Trophoblast cell (in vitro differentiated cells and primary cell): ENCODE results near the gene SPDYE6.
A peak's percentile ranks its signal among the peaks of the same experiment; 100 is the strongest.
"Not testable (repeated sequence)": the region's sequence is repeated elsewhere in the genome, so short reads cannot be mapped to it uniquely, and the experiment has no call there.

ENCODE experiments used
- DNase-seq, 2 donors: peaks; one replicate each; pipeline ENCODE4 v3.0.0-alpha.2; 2016
- H2AFZ ChIP-seq: 2 replicates; pipeline ENCODE4 v1.6.1; 2013; ENCODE audit warnings: low read length, moderate library complexity, mild to moderate bottlenecking; ENCODE audit not compliant: insufficient read depth, poor library complexity
- H2AK5ac ChIP-seq: 2 replicates; pipeline ENCODE4 v1.6.1; 2013; ENCODE audit warnings: mild to moderate bottlenecking, low read length
- H2BK120ac ChIP-seq: 2 replicates; pipeline ENCODE4 v1.6.1; 2013; ENCODE audit warnings: low read length, mild to moderate bottlenecking, moderate library complexity; ENCODE audit not compliant: insufficient read depth, poor library complexity
- H2BK12ac ChIP-seq: 2 replicates; pipeline ENCODE4 v1.6.1; 2013; ENCODE audit warnings: mild to moderate bottlenecking, low read length, moderate library complexity
- H2BK5ac ChIP-seq: 2 replicates; pipeline ENCODE4 v1.6.1; 2013; ENCODE audit warnings: low read length, low read depth, moderate library complexity, mild to moderate bottlenecking; ENCODE audit not compliant: poor library complexity
- H3K14ac ChIP-seq: 2 replicates; pipeline ENCODE4 v1.6.1; 2013; ENCODE audit warnings: mild to moderate bottlenecking, low read length
- H3K18ac ChIP-seq: 2 replicates; pipeline ENCODE4 v1.6.1; 2013; ENCODE audit warnings: mild to moderate bottlenecking, low read length
- H3K23ac ChIP-seq: 2 replicates; pipeline ENCODE4 v1.6.1; 2013; ENCODE audit warnings: low read length
- H3K27ac ChIP-seq: 2 replicates; pipeline ENCODE4 v1.5.1; 2013; ENCODE audit warnings: low read depth, mild to moderate bottlenecking, inconsistent platforms, low read length, moderate library complexity
- H3K27me3 ChIP-seq: 2 replicates; pipeline ENCODE4 v1.6.1; 2013; ENCODE audit warnings: inconsistent platforms, mild to moderate bottlenecking, low read length, moderate library complexity; ENCODE audit not compliant: insufficient read depth
- H3K36me3 ChIP-seq, 2 experiments: 1 replicate in 1 of 2; 2 replicates in 1 of 2; pipeline ENCODE4 v1.6.1; 2013; ENCODE audit warnings: low read length in 2 of 2, mild to moderate bottlenecking in 2 of 2, moderate library complexity in 1 of 2; ENCODE audit not compliant: insufficient read depth in 2 of 2, control insufficient read depth in 1 of 2
- H3K4ac ChIP-seq: 2 replicates; pipeline ENCODE4 v1.6.1; 2013; ENCODE audit warnings: low read depth, mild to moderate bottlenecking, low read length, moderate library complexity
- H3K4me1 ChIP-seq, 2 experiments: 1 replicate in 1 of 2; 2 replicates in 1 of 2; pipeline ENCODE4 v1.6.1; 2013; ENCODE audit warnings: low read length in 2 of 2, mild to moderate bottlenecking in 2 of 2, moderate library complexity in 1 of 2; ENCODE audit not compliant: insufficient read depth in 2 of 2, control insufficient read depth in 1 of 2
- H3K4me2 ChIP-seq: 2 replicates; pipeline ENCODE4 v1.6.1; 2013; ENCODE audit warnings: inconsistent platforms, mild to moderate bottlenecking, low read length, moderate library complexity
- H3K4me3 ChIP-seq: 2 replicates; pipeline ENCODE4 v1.5.1; 2013; ENCODE audit warnings: mild to moderate bottlenecking, low read depth, low read length, inconsistent platforms
- H3K79me1 ChIP-seq: one replicate; pipeline ENCODE4 v1.6.1; 2013; ENCODE audit warnings: low read length
- H3K79me2 ChIP-seq: 2 replicates; pipeline ENCODE4 v1.6.1; 2013; ENCODE audit warnings: low read length, mild to moderate bottlenecking; ENCODE audit not compliant: control insufficient read depth, insufficient read depth, poor library complexity
- H3K9ac ChIP-seq: 2 replicates; pipeline ENCODE4 v1.6.1; 2013; ENCODE audit warnings: mild to moderate bottlenecking, low read length
- H3K9me3 ChIP-seq: 2 replicates; pipeline ENCODE4 v1.6.1; 2013; ENCODE audit warnings: low read depth, mild to moderate bottlenecking, control low read depth, inconsistent platforms, low read length; ENCODE audit not compliant: insufficient read depth
- H4K12ac ChIP-seq: 2 replicates; pipeline ENCODE4 v1.6.1; 2013; ENCODE audit warnings: low read depth, mild to moderate bottlenecking, low read length, moderate library complexity
- H4K8ac ChIP-seq: 2 replicates; pipeline ENCODE4 v1.6.1; 2013; ENCODE audit warnings: low read depth, mild to moderate bottlenecking, low read length, moderate library complexity
- H4K91ac ChIP-seq: one replicate; pipeline ENCODE4 v1.6.1; 2013; ENCODE audit warnings: low read depth, mild to moderate bottlenecking, low read length, moderate library complexity
- WGBS: extraction: QIAGEN DNeasy Blood & Tissue Kit; methylation state at CpG from one replicate; pipeline ENCODE4 v1.1.7; 2013; ENCODE audit warnings: missing lambda C conversion rate; ENCODE audit not compliant: insufficient read length, insufficient coverage; ENCODE audit errors: extremely low coverage; 5-methylcytosine and 5-hydroxymethylcytosine counted together

The SPDYE6 gene

DNA sequence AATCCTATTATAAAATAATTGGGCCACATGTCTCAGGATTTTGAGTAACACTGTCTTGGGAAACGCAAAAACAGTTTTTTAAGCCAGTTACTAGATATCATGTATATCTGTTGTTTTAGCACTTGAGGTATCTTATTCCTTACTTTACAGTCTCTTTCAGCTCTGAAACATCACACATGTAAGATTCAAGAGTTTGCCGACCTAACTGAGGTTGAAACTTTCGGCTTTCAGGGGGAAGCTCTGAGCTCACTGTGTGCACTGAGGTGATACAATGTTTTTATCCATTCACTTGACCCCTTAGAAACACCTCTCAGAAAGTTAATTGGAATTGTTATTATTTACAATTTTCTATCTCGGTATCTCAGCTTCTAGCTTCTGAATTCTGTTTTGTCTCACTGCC, 18.8 kb downstream of the SPDYE6 start:
- not testable (repeated sequence) for H3K14ac ChIP-seq, H3K79me2 ChIP-seq, DNase-seq, H3K9ac ChIP-seq, H2AFZ ChIP-seq, H3K36me3 ChIP-seq, H3K9me3 ChIP-seq, H3K18ac ChIP-seq, H3K4me3 ChIP-seq, H3K79me1 ChIP-seq, H4K12ac ChIP-seq, H3K27ac ChIP-seq, H4K91ac ChIP-seq, H3K4me1 ChIP-seq, H2BK120ac ChIP-seq, H3K4ac ChIP-seq, H3K23ac ChIP-seq, H2BK5ac ChIP-seq, H3K4me2 ChIP-seq, H2AK5ac ChIP-seq, H4K8ac ChIP-seq, H3K27me3 ChIP-seq, H2BK12ac ChIP-seq
- WGBS, result no CpG with 5 or more reads among the region's 4 CpGs

GRCh38 chr7:102337002-102337401, 19.2 kb downstream of the SPDYE6 start:
- H3K23ac ChIP-seq, H2BK5ac ChIP-seq, H3K4me3 ChIP-seq, H3K9me3 ChIP-seq, H3K79me2 ChIP-seq, H2AK5ac ChIP-seq, H2BK12ac ChIP-seq, H2AFZ ChIP-seq, H3K18ac ChIP-seq, H3K79me1 ChIP-seq, H3K4ac ChIP-seq, H2BK120ac ChIP-seq, H3K4me1 ChIP-seq, H3K36me3 ChIP-seq, H3K9ac ChIP-seq, H4K12ac ChIP-seq, H3K14ac ChIP-seq, H3K4me2 ChIP-seq, DNase-seq, H4K8ac ChIP-seq, H3K27me3 ChIP-seq, H4K91ac ChIP-seq, H3K27ac ChIP-seq: not testable (repeated sequence)
- WGBS, result no CpG with 5 or more reads among the region's 8 CpGs

DNA sequence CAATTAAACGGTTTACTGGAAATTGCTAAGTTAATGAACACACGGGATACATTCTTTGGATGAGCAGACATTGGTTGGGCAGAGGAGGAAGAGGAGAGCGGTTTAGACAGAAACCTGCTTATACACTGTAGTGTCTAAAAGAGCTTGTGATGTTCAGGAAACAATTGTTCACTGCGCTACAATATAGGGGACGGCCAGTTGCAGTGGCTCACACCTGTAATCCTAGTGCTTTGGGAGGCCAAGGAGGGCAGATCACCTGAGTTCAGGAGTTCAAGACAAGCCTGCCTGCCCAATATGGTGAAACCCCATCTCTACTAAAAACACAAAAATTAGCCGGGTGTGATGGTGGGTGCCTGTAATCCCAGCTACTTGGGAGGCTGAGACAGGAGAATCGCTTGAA, 20.7 kb downstream of the SPDYE6 start:
- not testable (repeated sequence) for H3K18ac ChIP-seq, H3K36me3 ChIP-seq, H4K91ac ChIP-seq, H2BK120ac ChIP-seq, H3K79me1 ChIP-seq, H2BK5ac ChIP-seq, H3K79me2 ChIP-seq, DNase-seq, H3K4ac ChIP-seq, H3K4me2 ChIP-seq, H2BK12ac ChIP-seq, H4K8ac ChIP-seq, H3K27ac ChIP-seq, H3K9me3 ChIP-seq, H3K27me3 ChIP-seq, H4K12ac ChIP-seq, H3K14ac ChIP-seq, H3K4me1 ChIP-seq, H2AK5ac ChIP-seq, H2AFZ ChIP-seq, H3K4me3 ChIP-seq, H3K23ac ChIP-seq, H3K9ac ChIP-seq
- no CpG with 5 or more reads among the region's 7 CpGs for WGBS

- H2BK5ac ChIP-seq, H3K79me2 ChIP-seq, H3K9ac ChIP-seq, H4K12ac ChIP-seq, H4K91ac ChIP-seq, H4K8ac ChIP-seq, H3K4me1 ChIP-seq, H3K36me3 ChIP-seq, H2BK120ac ChIP-seq, H3K27me3 ChIP-seq, H2BK12ac ChIP-seq, H3K4me2 ChIP-seq, H3K4me3 ChIP-seq, H3K27ac ChIP-seq, H3K79me1 ChIP-seq, H3K9me3 ChIP-seq, H3K18ac ChIP-seq, H3K14ac ChIP-seq, H3K23ac ChIP-seq, H2AFZ ChIP-seq, H3K4ac ChIP-seq, H2AK5ac ChIP-seq: not testable (repeated sequence)
- no CpG with 5 or more reads among the region's 8 CpGs for WGBS
- peak; percentile 33 to 47 for DNase-seq
Measured at GRCh38 chr7:102330666-102331460, 25.4 kb downstream of the SPDYE6 start.
